Prostate gland (tissue), 2 donors: ENCODE results near the gene SPATS1.

Experiments
- CTCF ChIP-seq, 4 experiments: fragments of 200-600 bp in 2 of 4; fragments of 450-650 bp in 2 of 4; sonication (generic) in 2 of 4; IDR thresholded peaks; 1 replicate in 3 of 4; 2 replicates in 1 of 4; pipeline ENCODE4 v1.5.1; 2016 to 2019; ENCODE audit warnings: antibody characterized with exemption in 4 of 4, mild to moderate bottlenecking in 2 of 4, moderate library complexity in 2 of 4
- POLR2A ChIP-seq: fragments of 450-650 bp; IDR thresholded peaks from one replicate; pipeline ENCODE4 v1.6.1; 2016; ENCODE audit warnings: antibody characterized with exemption, mild to moderate bottlenecking
- POLR2AphosphoS5 ChIP-seq: sonication (generic); formaldehyde crosslinking; IDR thresholded peaks from one replicate; pipeline ENCODE4 v1.6.1; 2017; ENCODE audit warnings: antibody characterized with exemption

GRCh38 chr6:44390158-44390683 lies 47.8 kb downstream of the SPATS1 start:
- TF ChIP-seq CTCF (IDR thresholded peaks at IDR 0.05): no peak
- TF ChIP-seq POLR2A: no peak
- no peak for TF ChIP-seq POLR2AphosphoS5
